GM12878 (cell line): ENCODE measurements around the gene MYCBPAP. TPM values are rescaled to one million over a fixed set of nuclear protein-coding genes. Genes with fewer than 3 reads are reported as not detected.

Experiments used
- ATF2 ChIP-seq: IDR thresholded peaks from 2 replicates; pipeline ENCODE4 v1.6.1; 2012; ENCODE audit warnings: low read length, inconsistent platforms
- CBX3 ChIP-seq: fragments of 200-600 bp; sonication (generic); IDR thresholded peaks from 2 replicates; pipeline ENCODE4 v1.6.1; 2016; ENCODE audit warnings: low read depth, borderline replicate concordance
- CTCF ChIP-seq, 3 experiments: IDR thresholded peaks in 2 of 3; conservative IDR thresholded peaks in 1 of 3; 2 replicates each; pipeline ENCODE4 v1.5.1; 2011; ENCODE audit warnings: low read depth in 3 of 3, low read length in 3 of 3, mild to moderate bottlenecking in 3 of 3, control low read depth in 2 of 3, moderate library complexity in 2 of 3, inconsistent platforms in 1 of 3, mixed read lengths in 1 of 3; ENCODE audit not compliant: control insufficient read depth in 2 of 3, insufficient read depth in 1 of 3; ENCODE audit errors: extremely low read depth in 1 of 3
- E2F8 ChIP-seq: fragments of 450-650 bp; IDR thresholded peaks from 2 replicates; pipeline ENCODE4 v1.6.1; 2018; ENCODE audit warnings: mild to moderate bottlenecking, low read depth, moderate library complexity; ENCODE audit not compliant: partially characterized antibody
- FOXK2 ChIP-seq: fragments of 450-650 bp; IDR thresholded peaks from 2 replicates; pipeline ENCODE4 v1.6.1; 2017; ENCODE audit warnings: mild to moderate bottlenecking, moderate library complexity
- MAX ChIP-seq: IDR thresholded peaks from 2 replicates; pipeline ENCODE4 v1.6.1; 2012; ENCODE audit warnings: low read depth, low read length, improper control_type of control experiment
- POLR2AphosphoS5 ChIP-seq: IDR thresholded peaks from 2 replicates; pipeline ENCODE4 v1.6.1; 2011; ENCODE audit warnings: mild to moderate bottlenecking, low read length, inconsistent platforms
- POU2F2 ChIP-seq: IDR thresholded peaks from 3 replicates; pipeline ENCODE4 v1.6.1; 2011; ENCODE audit warnings: low read depth, mild to moderate bottlenecking, low read length, borderline replicate concordance
- ZBTB33 ChIP-seq: fragments of 450-650 bp; IDR thresholded peaks from 2 replicates; pipeline ENCODE4 v1.6.1; 2017; ENCODE audit warnings: mild to moderate bottlenecking
- polyA plus RNA-seq, 11 experiments: library from polyadenylated mRNA; depleted of rRNA in 4 of 11; unstranded in 6 of 11; stranded (reverse) in 5 of 11; fragments of >200 nt; fragmentation: Nextera tagmentation in 4 of 11; fragmentation: Illumina TruSeq in 1 of 11; extraction: Ambion mirVana in 4 of 11; extraction: Trizol in 1 of 11; gene quantifications; 1 replicate in 1 of 11; 2 replicates in 10 of 11; pipeline versions ENCODE4 v1.2.1 to v1.2.3, GENCODE V29; 2011 to 2016; ENCODE audit warnings: inconsistent platforms in 2 of 11, missing spikeins in 2 of 11, low read depth in 1 of 11
- total RNA-seq, 4 experiments: library from RNA; depleted of rRNA in 3 of 4; stranded (reverse); fragments of >200 nt in 3 of 4; fragmentation: Illumina TruSeq in 1 of 4; extraction: Trizol in 1 of 4; gene quantifications; 2 replicates each; pipeline versions ENCODE4 v1.2.1 to v1.2.3, GENCODE V29; 2013 to 2021

MYCBPAP gene
- total and polyA plus RNA-seq, 10 of the 15 experiments (the other 5 are each of a cell fraction or from before 2014, with no cell fraction given) = 0.23 to 2.7 (median 1.5) TPM

GRCh38 chr17:50464121-50464520 is 44.1 kb upstream of the MYCBPAP start (continued):
- TF ChIP-seq ZBTB33 = no peak
- no peak for TF ChIP-seq CTCF (IDR thresholded peaks at IDR 0.05 in 2 of 3, conservative IDR thresholded peaks at IDR 0.05 in 1 of 3; ENCODE audit: control insufficient read depth in 2 of 3, extremely low read depth in 1 of 3, insufficient read depth in 1 of 3, low read depth in 3 of 3, low read length in 3 of 3)
- no peak for TF ChIP-seq CBX3
- no peak for TF ChIP-seq ATF2
- TF ChIP-seq MAX = no peak
- no peak for TF ChIP-seq POU2F2
- no peak for TF ChIP-seq E2F8
- TF ChIP-seq FOXK2 = no peak
- no peak for TF ChIP-seq POLR2AphosphoS5
